Fibroblast of skin of abdomen (primary cell): Measurements from ENCODE around the gene FAM234A.
"Not testable (repeated sequence)": the region's sequence is repeated elsewhere in the genome, so short reads cannot be mapped to it uniquely, and the experiment has no call there.

ENCODE experiments used
- DNase-seq: peaks from one replicate; pipeline ENCODE4 v3.0.0-alpha.2; 2013

FAM234A gene

GRCh38 chr16:230351-230750 lies 4.3 kb upstream of the FAM234A start:
- not testable (repeated sequence) for DNase-seq

- DNase-seq, result no peak
Measured at GRCh38 chr16:230949-231348, 3.7 kb upstream of the FAM234A start.

GRCh38 chr16:239948-240277 lies 5.3 kb downstream of the FAM234A start:
- DNase-seq, result no peak

- no peak for DNase-seq
Measured at GRCh38 chr16:240559-240958, 5.9 kb downstream of the FAM234A start.

GRCh38 chr16:242281-242680 lies 7.7 kb downstream of the FAM234A start:
- no peak for DNase-seq

- no peak for DNase-seq
Measured at GRCh38 chr16:243348-243747, 8.7 kb downstream of the FAM234A start.

- no peak for DNase-seq
Measured at GRCh38 chr16:245105-245504, 10.5 kb downstream of the FAM234A start.

- DNase-seq, result no peak
Measured at GRCh38 chr16:247027-247426, 12.4 kb downstream of the FAM234A start.

- DNase-seq, result no peak
Measured at GRCh38 chr16:249431-249830, 14.8 kb downstream of the FAM234A start.

- DNase-seq, result no peak
Measured at GRCh38 chr16:252366-253337, 18.0 kb downstream of the FAM234A start.

GRCh38 chr16:253833-254232 lies 19.2 kb downstream of the FAM234A start:
- DNase-seq, result no peak

- DNase-seq, result no peak
Measured at GRCh38 chr16:254461-254860, 19.8 kb downstream of the FAM234A start.

GRCh38 chr16:255183-255582 lies 20.6 kb downstream of the FAM234A start:
- no peak for DNase-seq

- DNase-seq, result not testable (repeated sequence)
Measured at GRCh38 chr16:258091-258490, 23.5 kb downstream of the FAM234A start.

- no peak for DNase-seq
Measured at GRCh38 chr16:259226-259625, 24.6 kb downstream of the FAM234A start.

GRCh38 chr16:259814-260253 lies 25.2 kb downstream of the FAM234A start:
- no peak for DNase-seq

GRCh38 chr16:260326-260725 lies 25.7 kb downstream of the FAM234A start:
- DNase-seq, result no peak

GRCh38 chr16:261031-261691 lies 26.5 kb downstream of the FAM234A start:
- no peak for DNase-seq

GRCh38 chr16:262121-262745 lies 27.6 kb downstream of the FAM234A start:
- DNase-seq, result no peak

GRCh38 chr16:263182-263774 lies 28.7 kb downstream of the FAM234A start:
- DNase-seq, result no peak

- DNase-seq, result no peak
Measured at GRCh38 chr16:263944-264343, 29.3 kb downstream of the FAM234A start.

GRCh38 chr16:264440-264951 lies 29.9 kb downstream of the FAM234A start:
- DNase-seq, result no peak

GRCh38 chr16:265002-265529 lies 30.4 kb downstream of the FAM234A start:
- DNase-seq, result no peak
